Endothelial cell of umbilical vein (primary cell): ENCODE data around the gene SERPINB5. TPM values are rescaled to one million over a fixed set of nuclear protein-coding genes. Genes with fewer than 3 reads are reported as not detected.

Experiments used
- BruUV-seq: library from RNA; stranded (reverse); fragments of 400-500 nt; replicated peaks from 2 replicates; lab custom pipeline; 2021; lab: Mats Ljungman, UMichigan
- CTCF ChIA-PET: fragments of 300-600, 350-600 bp; sonication (Branson Sonifier 250); formaldehyde crosslinking; loops from one replicate; lab custom pipeline; 2021; ENCODE audit warnings: antibody characterized with exemption, inconsistent platforms; lab: Charles Lee
- POLR2A ChIA-PET: fragments of 300-600, 350-600 bp; sonication (Branson Sonifier 250); formaldehyde crosslinking; loops from one replicate; lab custom pipeline; 2021; ENCODE audit warnings: antibody characterized with exemption, inconsistent platforms; lab: Charles Lee
- DNase-seq: peaks from one replicate; pipeline ENCODE4 v3.0.0-alpha.2; 2011; ENCODE audit warnings: low read depth, low spot score
- FAIRE-seq: peaks from 2 replicates; lab custom pipeline; 2011; peaks lifted over from hg19 to GRCh38; lab: Jason Lieb, UNC
- H2AFZ ChIP-seq: 2 replicates; pipeline ENCODE4 v1.6.0; 2012; ENCODE audit warnings: low read depth, low read length, control low read depth, inconsistent platforms
- H3K27ac ChIP-seq: 2 replicates; pipeline ENCODE4 v1.5.1; 2011; ENCODE audit warnings: low read depth, mild to moderate bottlenecking, control low read depth, low read length, moderate library complexity; ENCODE audit not compliant: insufficient read depth
- H3K27me3 ChIP-seq, 2 experiments: 2 replicates each; pipeline versions ENCODE4 v1.6.0 to v1.6.1; 2011; ENCODE audit warnings: low read length in 2 of 2, mixed read lengths in 1 of 2; ENCODE audit not compliant: control insufficient read depth in 2 of 2, insufficient read depth in 2 of 2
- H3K36me3 ChIP-seq, 2 experiments: 2 replicates in 1 of 2; 3 replicates in 1 of 2; pipeline ENCODE4 v1.5.1; 2011; ENCODE audit warnings: low read length in 2 of 2, mild to moderate bottlenecking in 1 of 2, moderate library complexity in 1 of 2; ENCODE audit not compliant: control insufficient read depth in 2 of 2, insufficient read depth in 2 of 2; ENCODE audit errors: extremely low read depth in 1 of 2
- H3K4me1 ChIP-seq: 3 replicates; pipeline ENCODE4 v1.5.1; 2011; ENCODE audit warnings: mild to moderate bottlenecking, low read length; ENCODE audit not compliant: control insufficient read depth, insufficient read depth; ENCODE audit errors: extremely low read depth
- H3K4me2 ChIP-seq: 2 replicates; pipeline ENCODE4 v1.6.1; 2011; ENCODE audit warnings: low read length, control low read depth, mixed read lengths; ENCODE audit not compliant: insufficient read depth
- H3K4me3 ChIP-seq, 3 experiments: fragments of 200-600 bp in 1 of 3; sonication (generic), shearing (Covaris generic) in 1 of 3; replicated peaks in 1 of 3; 2 replicates each; pipeline ENCODE4 v1.5.1; 2011 to 2016; ENCODE audit warnings: control low read depth in 3 of 3, low read length in 3 of 3, mild to moderate bottlenecking in 2 of 3, inconsistent platforms in 1 of 3, low read depth in 1 of 3, moderate library complexity in 1 of 3; ENCODE audit not compliant: insufficient read depth in 1 of 3
- H3K79me2 ChIP-seq: 2 replicates; pipeline ENCODE4 v1.6.0; 2012; ENCODE audit warnings: low read length, inconsistent platforms; ENCODE audit not compliant: control insufficient read depth, insufficient read depth
- H3K9ac ChIP-seq: replicated peaks from 2 replicates; pipeline ENCODE3; 2011; ENCODE audit warnings: low read length, control low read depth; ENCODE audit not compliant: insufficient read depth; ENCODE audit errors: extremely low read depth
- H3K9me1 ChIP-seq: replicated peaks from 3 replicates; pipeline ENCODE4 v1.6.0; 2011; ENCODE audit warnings: mild to moderate bottlenecking, low read length; ENCODE audit not compliant: control insufficient read depth, insufficient read depth; ENCODE audit errors: extremely low read depth
- H3K9me3 ChIP-seq: replicated peaks from 2 replicates; pipeline ENCODE4 v1.5.1; 2012; ENCODE audit warnings: low read length, inconsistent platforms; ENCODE audit not compliant: control insufficient read depth, insufficient read depth
- H4K20me1 ChIP-seq: replicated peaks from 2 replicates; pipeline ENCODE3; 2011; ENCODE audit warnings: mild to moderate bottlenecking, low read length; ENCODE audit not compliant: control insufficient read depth, insufficient read depth; ENCODE audit errors: extremely low read depth
- CTCF ChIP-seq, 2 donors: IDR thresholded peaks; 1 replicate in 1 of 2; 2 replicates in 1 of 2; pipeline ENCODE4 v1.5.1; 2011; ENCODE audit warnings: low read length in 2 of 2, mild to moderate bottlenecking in 2 of 2, moderate library complexity in 2 of 2, control low read depth in 1 of 2, inconsistent platforms in 1 of 2, low read depth in 1 of 2; ENCODE audit not compliant: insufficient read depth in 1 of 2; ENCODE audit errors: extremely low read depth in 1 of 2
- EZH2 ChIP-seq: IDR thresholded peaks from 2 replicates; pipeline ENCODE4 v1.6.1; 2012; ENCODE audit warnings: borderline replicate concordance, low read depth, mild to moderate bottlenecking, moderate library complexity, low read length, inconsistent platforms; ENCODE audit not compliant: severe bottlenecking
- FOS ChIP-seq: IDR thresholded peaks from 2 replicates; pipeline ENCODE4 v1.6.1; 2011; ENCODE audit warnings: mild to moderate bottlenecking, low read length, moderate library complexity, borderline replicate concordance; ENCODE audit not compliant: insufficient read depth
- JUN ChIP-seq: IDR thresholded peaks from 2 replicates; pipeline ENCODE4 v1.6.1; 2011; ENCODE audit warnings: borderline replicate concordance, low read depth; ENCODE audit not compliant: insufficient read length, insufficient read depth
- MAX ChIP-seq: IDR thresholded peaks from 2 replicates; pipeline ENCODE4 v1.6.1; 2011; ENCODE audit not compliant: insufficient read depth, insufficient read length
- MYC ChIP-seq: IDR thresholded peaks from one replicate; pipeline ENCODE4 v1.6.1; 2011; ENCODE audit warnings: mild to moderate bottlenecking, low read depth, low read length
- POLR2A ChIP-seq: IDR thresholded peaks from 2 replicates; pipeline ENCODE4 v1.6.1; 2012; ENCODE audit warnings: low read depth, mild to moderate bottlenecking, control low read depth, low read length
- POLR2AphosphoS5 ChIP-seq: IDR thresholded peaks from 2 replicates; pipeline ENCODE4 v1.6.1; 2012; ENCODE audit warnings: low read depth, mild to moderate bottlenecking, control low read depth, low read length, moderate library complexity; ENCODE audit not compliant: insufficient read depth
- dilution Hi-C: fragments of 300-500 bp; cut with MboI; formaldehyde crosslinking; loops from one replicate; pipeline ENCODE4 v1.15.0; 2019; ENCODE audit warnings: low sequenced_read_pairs; ENCODE audit not compliant: extremely low pct_ligation_motif_present
- intact Hi-C: fragments of 100-400 bp; cut with micrococcal nuclease; formaldehyde crosslinking; loops from one replicate; pipeline ENCODE4 v1.10.0; 2022
- polyA plus RNA-seq, 4 experiments: library from polyadenylated mRNA; depleted of rRNA in 3 of 4; stranded (reverse) in 3 of 4; unstranded in 1 of 4; fragments of >200 nt; gene quantifications; 2 replicates each; pipeline versions ENCODE4 v1.2.1 to v1.2.3, GENCODE V29; 2011 to 2012; ENCODE audit warnings: missing spikeins in 1 of 4
- total RNA-seq: library from RNA; stranded (reverse); gene quantifications from 2 replicates; pipeline ENCODE4 v1.2.3, GENCODE V29; 2021

SERPINB5 gene
- total and polyA plus RNA-seq, 2 donors (not counting 3 experiments of a cell fraction or from before 2014, with no cell fraction given) = not detected

GRCh38 chr18:63427558-63427957 lies 49.2 kb upstream of the SERPINB5 start:
- intact Hi-C loops (no loop called here), dilution Hi-C loops (no loop called here)
- ChIA-PET POLR2A (no interaction called here), CTCF (interaction anchor here (1.0 to 1.2 kb wide), 3 partner anchors 9 to 62 kb away, joined by 3 to 6 read pairs (median 4); no protein-coding TSS in a partner anchor)
- H3K27ac ChIP-seq = no peak overlapping the region
- H3K36me3 ChIP-seq = no peaks in the 10 kb centered on the region
- H3K4me1 ChIP-seq = peaks cover 4% of the 10 kb centered on the region
- no peak overlapping the region for H3K4me3 ChIP-seq
- H3K4me2 ChIP-seq = no peak overlapping the region
- TF ChIP-seq JUN (no peak), FOS (peak; percentile 9)
- H3K27me3 ChIP-seq = peaks cover 13 to 25% of the 10 kb centered on the region in 2 experiments
- H4K20me1 ChIP-seq = no peaks in the 10 kb centered on the region
- no TSS peak for BruUV-seq
- no peaks in the 10 kb centered on the region for H3K9me3 ChIP-seq
- no peaks in the 10 kb centered on the region for H3K79me2 ChIP-seq
- DNase-seq = no peak
- FAIRE-seq = no peak
- peak overlapping the region; percentile 16 for H2AFZ ChIP-seq
- H3K9me1 ChIP-seq = no peaks in the 10 kb centered on the region
- no peak overlapping the region for H3K9ac ChIP-seq

- peaks cover 20 to 39% of the 10 kb centered on the region in 2 experiments for H3K27me3 ChIP-seq
- no peak overlapping the region for H2AFZ ChIP-seq
- no peak overlapping the region for H3K4me2 ChIP-seq
- no peaks in the 10 kb centered on the region for H3K9me3 ChIP-seq
- dilution Hi-C loops (no loop called here), intact Hi-C loops (loop anchor here (10.0 kb wide), 1 partner anchor 196 kb away; no protein-coding TSS in a partner anchor)
- H4K20me1 ChIP-seq = no peaks in the 10 kb centered on the region
- BruUV-seq = no TSS peak
- TF ChIP-seq POLR2AphosphoS5 (no peak), POLR2A (no peak), FOS (no peak), CTCF (IDR thresholded peaks at IDR 0.05; ENCODE audit: extremely low read depth in 1 of 2, insufficient read depth in 1 of 2, low read depth in 1 of 2, low read length in 2 of 2) (no peak), JUN (no peak), MAX (no peak), EZH2 (no peak), MYC (no peak)
- no peak for DNase-seq
- no peaks in the 10 kb centered on the region for H3K9me1 ChIP-seq
- no peaks in the 10 kb centered on the region for H3K36me3 ChIP-seq
- ChIA-PET POLR2A (no interaction called here), CTCF (interaction anchor here (0.9 kb wide), 1 partner anchor 9 kb away, joined by 3 read pairs; no protein-coding TSS in a partner anchor)
- H3K27ac ChIP-seq = no peak overlapping the region
- H3K4me1 ChIP-seq = no peaks in the 10 kb centered on the region
- no peak for FAIRE-seq
- no peaks in the 10 kb centered on the region for H3K79me2 ChIP-seq
- no peak overlapping the region for H3K9ac ChIP-seq
- no peak overlapping the region for H3K4me3 ChIP-seq
Measured at GRCh38 chr18:63430526-63430925, 46.2 kb upstream of the SERPINB5 start.
